Calu3 (cell line): Measurements from ENCODE around the gene KMT2E. TPM values are rescaled to one million over a fixed set of nuclear protein-coding genes. Genes with fewer than 3 reads are reported as not detected.
"Not testable (repeated sequence)": the region's sequence is repeated elsewhere in the genome, so short reads cannot be mapped to it uniquely, and the experiment has no call there.

Source experiments
- BruUV-seq: library from RNA; stranded (reverse); fragments of 400-500 nt; replicated peaks from 2 replicates; lab custom pipeline; 2021; lab: Mats Ljungman, UMichigan
- CTCF ChIA-PET: fragments of 300-600 bp; sonication (Branson Sonifier 250); formaldehyde crosslinking; loops from one replicate; lab custom pipeline; 2022; ENCODE audit warnings: antibody characterized with exemption; lab: Charles Lee
- DNase-seq: peaks from one replicate; pipeline ENCODE4 v3.0.0; 2022
- H3K27ac Mint-ChIP-seq: one replicate; pipeline ENCODE4 v1.8.0; 2022; ENCODE audit warnings: mixed read lengths; ENCODE audit not compliant: unreplicated experiment
- H3K27me3 Mint-ChIP-seq: one replicate; pipeline ENCODE4 v1.8.0; 2022; ENCODE audit warnings: mixed read lengths; ENCODE audit not compliant: unreplicated experiment
- H3K36me3 Mint-ChIP-seq: one replicate; pipeline ENCODE4 v1.8.0; 2022; ENCODE audit warnings: mild to moderate bottlenecking, moderate library complexity, mixed read lengths; ENCODE audit not compliant: insufficient read depth, unreplicated experiment
- H3K4me1 Mint-ChIP-seq: one replicate; pipeline ENCODE4 v1.8.0; 2022; ENCODE audit warnings: mild to moderate bottlenecking, low read depth, mixed read lengths; ENCODE audit not compliant: unreplicated experiment
- H3K4me3 Mint-ChIP-seq: one replicate; pipeline ENCODE4 v1.8.0; 2022; ENCODE audit warnings: mild to moderate bottlenecking, low read depth, moderate library complexity, mixed read lengths; ENCODE audit not compliant: unreplicated experiment
- H3K9me3 Mint-ChIP-seq: one replicate; pipeline ENCODE4 v1.8.0; 2022; ENCODE audit warnings: low read depth, mixed read lengths; ENCODE audit not compliant: unreplicated experiment
- intact Hi-C: fragments of 100-400 bp; cut with micrococcal nuclease; formaldehyde crosslinking; loops from one replicate; pipeline ENCODE4 v1.10.0; 2022; ENCODE audit not compliant: unreplicated experiment
- total RNA-seq: library from RNA; stranded (reverse); gene quantifications from 2 replicates; pipeline ENCODE4 v1.2.3, GENCODE V29; 2022
- TF ChIP-seq, protein P1 (sequence below): fragments of 200-600 bp; IDR thresholded peaks from one replicate; pipeline ENCODE4 v1.8.0; 2022; ENCODE audit warnings: antibody characterized with exemption; ENCODE audit not compliant: unreplicated experiment

The KMT2E gene
- total RNA-seq, 1 experiment from 2014 or later: 39.1 TPM

DNA sequence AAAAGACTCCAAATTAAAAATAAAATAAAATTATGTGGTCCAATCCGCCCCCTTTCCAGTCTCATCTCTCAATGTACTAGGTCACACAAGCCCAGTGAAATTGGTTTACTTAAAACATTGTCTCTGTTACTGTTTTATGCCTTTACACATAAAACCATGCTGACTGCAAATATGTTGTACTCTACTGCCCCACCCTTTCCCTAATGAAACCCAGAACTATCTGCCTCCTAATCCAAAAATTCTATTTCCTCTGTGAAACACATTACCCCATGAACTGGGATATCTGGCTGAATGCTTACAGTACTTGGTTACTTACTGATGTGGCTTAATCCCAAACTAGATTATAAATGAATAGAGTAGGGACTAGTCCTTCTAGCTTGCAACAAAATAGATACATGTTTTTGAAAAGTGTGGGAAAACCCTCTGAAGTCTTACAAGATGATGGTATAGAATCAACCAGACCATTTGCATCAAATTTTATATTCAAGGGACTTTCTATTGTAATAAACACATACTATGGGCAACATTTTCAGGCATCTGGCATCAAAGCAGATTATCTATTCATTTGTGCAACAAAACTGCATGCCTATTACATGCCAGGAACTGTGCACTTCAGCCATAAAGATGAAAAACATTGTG, 10.0 kb upstream of the KMT2E start:
- Mint-ChIP-seq H3K36me3 (peaks cover 31% of the 10 kb centered on the region), H3K4me3 (peak overlapping the region; percentile 32), H3K9me3 (no peaks in the 10 kb centered on the region), H3K27ac (peak overlapping the region; percentile 22), H3K4me1 (peaks cover 47% of the 10 kb centered on the region), H3K27me3 (no peaks in the 10 kb centered on the region)
- intact Hi-C loops: no loop called here
- DNase-seq: no peak
- BruUV-seq: no TSS peak
- TF ChIP-seq, protein P1, sequence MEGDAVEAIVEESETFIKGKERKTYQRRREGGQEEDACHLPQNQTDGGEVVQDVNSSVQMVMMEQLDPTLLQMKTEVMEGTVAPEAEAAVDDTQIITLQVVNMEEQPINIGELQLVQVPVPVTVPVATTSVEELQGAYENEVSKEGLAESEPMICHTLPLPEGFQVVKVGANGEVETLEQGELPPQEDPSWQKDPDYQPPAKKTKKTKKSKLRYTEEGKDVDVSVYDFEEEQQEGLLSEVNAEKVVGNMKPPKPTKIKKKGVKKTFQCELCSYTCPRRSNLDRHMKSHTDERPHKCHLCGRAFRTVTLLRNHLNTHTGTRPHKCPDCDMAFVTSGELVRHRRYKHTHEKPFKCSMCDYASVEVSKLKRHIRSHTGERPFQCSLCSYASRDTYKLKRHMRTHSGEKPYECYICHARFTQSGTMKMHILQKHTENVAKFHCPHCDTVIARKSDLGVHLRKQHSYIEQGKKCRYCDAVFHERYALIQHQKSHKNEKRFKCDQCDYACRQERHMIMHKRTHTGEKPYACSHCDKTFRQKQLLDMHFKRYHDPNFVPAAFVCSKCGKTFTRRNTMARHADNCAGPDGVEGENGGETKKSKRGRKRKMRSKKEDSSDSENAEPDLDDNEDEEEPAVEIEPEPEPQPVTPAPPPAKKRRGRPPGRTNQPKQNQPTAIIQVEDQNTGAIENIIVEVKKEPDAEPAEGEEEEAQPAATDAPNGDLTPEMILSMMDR: no peak
- CTCF ChIA-PET: no interaction called here

DNA sequence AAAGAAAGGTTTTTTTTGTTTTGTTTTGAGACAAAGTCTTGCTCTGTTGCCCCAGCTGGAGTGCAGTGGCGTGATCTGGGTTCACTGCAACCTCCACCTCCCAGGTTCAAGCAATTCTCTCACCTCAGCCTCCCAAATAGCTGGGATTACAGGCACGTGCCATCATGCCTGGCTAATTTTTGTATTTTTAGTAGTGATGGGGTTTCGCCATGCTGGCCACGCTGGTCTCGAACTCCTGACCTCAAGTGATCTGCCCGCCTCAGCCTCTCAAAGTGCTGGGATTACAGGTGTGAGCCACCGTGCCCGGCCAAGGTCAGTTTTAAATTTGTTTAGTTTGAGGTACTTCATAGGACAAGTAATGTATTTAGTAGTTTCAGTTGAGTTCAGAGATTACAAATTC, 9.0 kb upstream of the KMT2E start:
- H3K4me3 Mint-ChIP-seq, H3K27me3 Mint-ChIP-seq, CTCF ChIA-PET, H3K27ac Mint-ChIP-seq, DNase-seq, intact Hi-C loops, H3K9me3 Mint-ChIP-seq, BruUV-seq: not testable (repeated sequence)
- peaks cover 43% of the 10 kb centered on the region for H3K4me1 Mint-ChIP-seq
- H3K36me3 Mint-ChIP-seq: peaks cover 42% of the 10 kb centered on the region

DNA sequence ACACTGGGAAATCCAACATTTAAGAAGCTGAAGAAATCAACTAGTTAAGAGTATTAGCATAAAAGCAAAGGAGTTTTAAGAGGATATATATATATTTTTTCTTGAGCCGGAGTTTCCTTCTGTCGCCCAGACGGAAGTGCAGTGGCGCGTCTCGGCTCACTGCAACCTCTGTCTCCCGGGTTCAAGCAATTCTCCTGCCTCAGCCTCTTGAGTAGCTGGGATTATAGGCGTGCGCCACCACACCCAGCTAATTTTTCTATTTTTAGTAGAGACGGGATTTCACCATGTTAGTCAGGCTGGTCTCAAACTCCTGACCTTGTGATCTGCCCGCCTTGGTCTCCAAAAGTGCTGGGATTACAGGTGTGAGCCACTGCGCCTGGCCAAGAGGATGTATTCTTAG, 8.5 kb upstream of the KMT2E start:
- Mint-ChIP-seq H3K4me1 (peaks cover 38% of the 10 kb centered on the region), H3K36me3 (peaks cover 46% of the 10 kb centered on the region), H3K4me3 (peak overlapping the region; percentile 18)
- H3K9me3 Mint-ChIP-seq, H3K27ac Mint-ChIP-seq, H3K27me3 Mint-ChIP-seq, CTCF ChIA-PET, intact Hi-C loops, BruUV-seq, DNase-seq: not testable (repeated sequence)

DNA sequence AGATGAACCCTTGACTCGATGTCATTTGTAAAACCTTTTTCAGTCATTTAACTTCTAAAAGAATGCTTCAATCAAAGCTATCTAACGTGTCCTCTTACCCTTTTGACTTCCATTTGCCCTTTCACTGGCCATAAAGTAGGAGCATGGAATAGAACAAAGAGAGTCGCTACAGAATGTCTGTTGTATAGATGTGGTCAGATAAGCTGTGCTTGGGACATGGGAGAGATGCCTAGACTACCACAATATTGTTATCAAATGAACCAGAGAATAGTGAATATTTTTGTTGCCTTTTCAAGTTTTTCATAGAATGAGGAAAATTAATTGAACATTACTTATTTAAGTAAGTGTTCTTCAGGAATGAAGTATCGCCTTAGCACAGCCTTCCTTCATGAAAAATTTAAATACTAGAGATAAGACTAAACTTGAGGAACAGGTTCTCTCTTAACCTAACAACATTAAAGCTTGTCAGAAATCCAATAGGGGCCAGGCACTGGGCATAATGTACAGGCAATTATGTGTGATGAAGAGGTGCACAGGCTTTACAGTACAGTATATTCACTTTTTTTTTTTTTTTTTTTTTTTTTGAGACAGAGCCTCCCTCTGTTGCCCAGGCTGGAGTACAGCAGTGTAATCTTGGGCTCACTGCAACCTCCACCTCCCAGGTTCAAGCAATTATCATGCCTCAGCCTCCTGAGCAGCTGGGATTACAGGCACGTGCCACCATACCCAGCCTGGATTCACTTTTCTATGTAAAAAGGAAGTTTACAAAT, 7.5 kb upstream of the KMT2E start:
- peak; percentile 25 for DNase-seq
- H3K27me3 Mint-ChIP-seq: no peaks in the 10 kb centered on the region
- intact Hi-C loops: no loop called here
- H3K4me3 Mint-ChIP-seq: peak overlapping the region; percentile 18
- no peaks in the 10 kb centered on the region for H3K9me3 Mint-ChIP-seq
- H3K36me3 Mint-ChIP-seq: peaks cover 51% of the 10 kb centered on the region
- TF ChIP-seq, protein P1: no peak
- peaks cover 30% of the 10 kb centered on the region for H3K4me1 Mint-ChIP-seq
- peak overlapping the region; percentile 77 for H3K27ac Mint-ChIP-seq
- BruUV-seq: no TSS peak
- CTCF ChIA-PET: interaction anchor here (0.6 to 1.6 kb wide), 3 partner anchors 23 to 69 kb away, joined by 4 to 6 read pairs (median 6); no protein-coding TSS in a partner anchor

DNA sequence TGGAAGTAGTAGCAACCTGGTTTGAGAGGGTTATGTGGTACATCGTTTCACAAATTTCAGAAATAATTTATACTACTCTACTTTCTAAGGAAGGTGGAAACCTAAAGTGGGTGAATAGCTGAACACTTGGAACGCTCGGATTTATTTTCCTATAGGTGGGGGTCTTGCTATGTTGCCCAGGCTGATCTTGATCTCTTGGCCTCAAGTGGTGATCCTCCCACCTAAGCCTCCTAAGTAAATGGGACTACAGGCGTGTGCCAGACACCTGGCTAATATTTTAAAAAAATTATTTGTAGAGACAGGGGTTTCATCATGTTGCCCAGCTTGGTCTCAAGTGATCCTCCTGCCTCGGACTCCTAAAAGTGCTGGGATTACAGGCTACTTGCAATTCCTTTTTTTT, 6.7 kb upstream of the KMT2E start:
- CTCF ChIA-PET: interaction anchor here (1.6 kb wide), 2 partner anchors 23 to 26 kb away, joined by 6 read pairs; no protein-coding TSS in a partner anchor

More for the DNA sequence above, 6.7 kb upstream of the KMT2E start:
- no peaks in the 10 kb centered on the region for H3K27me3 Mint-ChIP-seq
- H3K36me3 Mint-ChIP-seq: peaks cover 58% of the 10 kb centered on the region
- no peak for DNase-seq
- intact Hi-C loops: no loop called here
- no peaks in the 10 kb centered on the region for H3K9me3 Mint-ChIP-seq
- no peak overlapping the region for H3K27ac Mint-ChIP-seq
- H3K4me1 Mint-ChIP-seq: peaks cover 30% of the 10 kb centered on the region
- TF ChIP-seq, protein P1: no peak
- no TSS peak for BruUV-seq
- no peak overlapping the region for H3K4me3 Mint-ChIP-seq
